Measurements from ENCODE around the gene UTP14A. TPM values are rescaled to one million over a fixed set of nuclear protein-coding genes. Genes with fewer than 3 reads are reported as not detected.

UTP14A gene
- total RNA-seq, 1 donor from 2014 or later = 9.8 TPM

GRCh38 chrX:129956765-129957164 lies 50.8 kb downstream of the UTP14A start:
- Mint-ChIP-seq H3K4me1 (ENCODE audit: low read depth, unreplicated experiment) (peaks cover 3% of the 10 kb centered on the region), H3K27me3 (ENCODE audit: unreplicated experiment) (peaks cover 15% of the 10 kb centered on the region), H3K4me3 (ENCODE audit: unreplicated experiment) (no peak overlapping the region), H3K36me3 (ENCODE audit: unreplicated experiment) (no peaks in the 10 kb centered on the region), H3K27ac (ENCODE audit: unreplicated experiment) (no peak overlapping the region), H3K9me3 (ENCODE audit: unreplicated experiment) (peaks cover 3% of the 10 kb centered on the region)
- DNase-seq = no peak
- TF ChIP-seq CTCF (IDR thresholded peaks at IDR 0.05; ENCODE audit: partially characterized antibody, unreplicated experiment) = no peak

GRCh38 chrX:129957241-129958082 lies 51.5 kb downstream of the UTP14A start:
- Mint-ChIP-seq H3K9me3 (ENCODE audit: unreplicated experiment) (peaks cover 3% of the 10 kb centered on the region), H3K27ac (ENCODE audit: unreplicated experiment) (no peak overlapping the region)
- peak; percentile 61 for DNase-seq

GRCh38 chrX:129958083-129958465 lies 52.1 kb downstream of the UTP14A start:
- DNase-seq = no peak
- Mint-ChIP-seq H3K4me1 (ENCODE audit: low read depth, unreplicated experiment) (peaks cover 2% of the 10 kb centered on the region), H3K27me3 (ENCODE audit: unreplicated experiment) (peaks cover 11% of the 10 kb centered on the region), H3K36me3 (ENCODE audit: unreplicated experiment) (no peaks in the 10 kb centered on the region), H3K4me3 (ENCODE audit: unreplicated experiment) (peak overlapping the region; percentile 71), H3K9me3 (ENCODE audit: unreplicated experiment) (peaks cover 1% of the 10 kb centered on the region), H3K27ac (ENCODE audit: unreplicated experiment) (no peak overlapping the region)
- no peak for TF ChIP-seq CTCF (IDR thresholded peaks at IDR 0.05; ENCODE audit: partially characterized antibody, unreplicated experiment)

More at GRCh38 chrX:129957241-129958082, 51.5 kb downstream of the UTP14A start:
- H3K4me1 Mint-ChIP-seq (ENCODE audit: low read depth, unreplicated experiment) = peaks cover 4% of the 10 kb centered on the region
- H3K27me3 Mint-ChIP-seq (ENCODE audit: unreplicated experiment) = peaks cover 14% of the 10 kb centered on the region
- no peak for TF ChIP-seq CTCF (IDR thresholded peaks at IDR 0.05; ENCODE audit: partially characterized antibody, unreplicated experiment)
- H3K4me3 Mint-ChIP-seq (ENCODE audit: unreplicated experiment) = peak overlapping the region; percentile 71
- H3K36me3 Mint-ChIP-seq (ENCODE audit: unreplicated experiment) = no peaks in the 10 kb centered on the region

GRCh38 chrX:129958814-129959492 lies 53.0 kb downstream of the UTP14A start:
- Mint-ChIP-seq H3K27me3 (ENCODE audit: unreplicated experiment) (peaks cover 11% of the 10 kb centered on the region), H3K27ac (ENCODE audit: unreplicated experiment) (no peak overlapping the region), H3K4me3 (ENCODE audit: unreplicated experiment) (peak overlapping the region; percentile 52), H3K4me1 (ENCODE audit: low read depth, unreplicated experiment) (peaks cover 2% of the 10 kb centered on the region), H3K36me3 (ENCODE audit: unreplicated experiment) (no peaks in the 10 kb centered on the region), H3K9me3 (ENCODE audit: unreplicated experiment) (peaks cover 1% of the 10 kb centered on the region)
- no peak for DNase-seq
- no peak for TF ChIP-seq CTCF (IDR thresholded peaks at IDR 0.05; ENCODE audit: partially characterized antibody, unreplicated experiment)

- H3K9me3 Mint-ChIP-seq (ENCODE audit: unreplicated experiment) = peaks cover 1% of the 10 kb centered on the region
- DNase-seq = peak; percentile 25
- H3K4me1 Mint-ChIP-seq (ENCODE audit: low read depth, unreplicated experiment) = peaks cover 2% of the 10 kb centered on the region
- no peak for TF ChIP-seq CTCF (IDR thresholded peaks at IDR 0.05; ENCODE audit: partially characterized antibody, unreplicated experiment)
- peaks cover 11% of the 10 kb centered on the region for H3K27me3 Mint-ChIP-seq (ENCODE audit: unreplicated experiment)
- no peaks in the 10 kb centered on the region for H3K36me3 Mint-ChIP-seq (ENCODE audit: unreplicated experiment)
- H3K27ac Mint-ChIP-seq (ENCODE audit: unreplicated experiment) = no peak overlapping the region
- peak overlapping the region; percentile 42 for H3K4me3 Mint-ChIP-seq (ENCODE audit: unreplicated experiment)
These were observed 53.5 kb downstream of the UTP14A start for GRCh38 chrX:129959493-129959832.
